Chondrocyte (in vitro differentiated cells): ENCODE measurements around the gene DGKB. TPM values are rescaled to one million over a fixed set of nuclear protein-coding genes. Genes with fewer than 3 reads are reported as not detected.

ENCODE experiments used
- DNase-seq: peaks from one replicate; pipeline ENCODE4 v3.0.0; 2021; ENCODE audit warnings: mixed read lengths, low spot score
- H3K27ac Mint-ChIP-seq: one replicate; pipeline ENCODE4 v1.8.0; 2021; ENCODE audit warnings: mild to moderate bottlenecking, moderate library complexity, mixed read lengths; ENCODE audit not compliant: unreplicated experiment
- H3K27me3 Mint-ChIP-seq: 2 replicates; pipeline ENCODE4 v1.8.0; 2021; ENCODE audit warnings: low read depth, mixed read lengths
- H3K36me3 Mint-ChIP-seq: 2 replicates; pipeline ENCODE4 v1.8.0; 2021; ENCODE audit warnings: low read depth, mixed read lengths
- H3K4me1 Mint-ChIP-seq: 2 replicates; pipeline ENCODE4 v1.8.0; 2021; ENCODE audit warnings: low read depth, mild to moderate bottlenecking, mixed read lengths
- H3K4me3 Mint-ChIP-seq: one replicate; pipeline ENCODE4 v1.8.0; 2021; ENCODE audit warnings: mild to moderate bottlenecking, moderate library complexity, mixed read lengths; ENCODE audit not compliant: unreplicated experiment
- H3K9me3 Mint-ChIP-seq: 2 replicates; pipeline ENCODE4 v1.8.0; 2021; ENCODE audit warnings: low read depth, mixed read lengths
- CTCF ChIP-seq: fragments of 200-600 bp; sonication (generic); IDR thresholded peaks from 2 replicates; pipeline ENCODE4 v1.5.0; 2021; ENCODE audit warnings: antibody characterized with exemption, mild to moderate bottlenecking, moderate library complexity
- total RNA-seq: library from RNA; stranded (reverse); gene quantifications from 3 replicates; pipeline ENCODE4 v1.2.1, GENCODE V29; 2021

DGKB gene
- total RNA-seq, 1 donor from 2014 or later = 0.60 TPM

GRCh38 chr7:14602851-14603250 is 299.7 kb downstream of the DGKB start:
- H3K4me1 Mint-ChIP-seq = no peaks in the 10 kb centered on the region
- H3K27me3 Mint-ChIP-seq = no peaks in the 10 kb centered on the region
- H3K27ac Mint-ChIP-seq = no peak overlapping the region
- no peak for TF ChIP-seq CTCF
- DNase-seq = no peak
- no peak overlapping the region for H3K4me3 Mint-ChIP-seq
- H3K36me3 Mint-ChIP-seq = no peaks in the 10 kb centered on the region
- no peaks in the 10 kb centered on the region for H3K9me3 Mint-ChIP-seq

DNA sequence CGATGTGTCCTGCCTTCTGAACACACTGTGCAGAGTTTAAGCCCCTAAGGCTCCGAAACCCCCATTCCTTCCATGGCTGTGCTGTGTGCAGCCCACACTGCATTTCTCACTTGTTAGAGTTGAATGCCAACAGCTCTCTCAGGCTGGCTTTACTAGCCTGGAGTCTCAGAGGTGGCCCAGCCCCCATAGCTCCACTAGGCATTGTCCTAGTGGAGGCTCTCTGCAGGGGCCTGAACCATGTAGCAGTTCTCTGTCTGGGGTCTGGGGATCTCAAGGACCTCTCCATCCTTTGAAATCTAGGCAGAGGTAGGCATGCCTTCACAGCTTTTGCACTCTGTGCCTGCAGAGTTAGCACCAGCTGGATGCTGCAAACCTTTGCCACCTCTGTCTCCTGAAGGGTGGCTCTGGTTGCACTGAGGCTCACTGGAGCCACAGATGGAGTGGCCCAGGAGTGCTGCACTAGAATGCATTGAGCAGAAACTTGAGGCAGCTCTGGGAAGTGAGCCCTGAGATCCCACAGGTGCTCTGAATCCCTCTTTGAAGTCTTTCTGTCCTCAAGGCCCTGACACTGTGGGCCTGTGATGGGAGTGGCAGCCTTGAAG is 301.7 kb downstream of the DGKB start:
- no peak for TF ChIP-seq CTCF
- Mint-ChIP-seq H3K4me3 (no peak overlapping the region), H3K27me3 (no peaks in the 10 kb centered on the region), H3K27ac (no peak overlapping the region), H3K9me3 (no peaks in the 10 kb centered on the region), H3K4me1 (peaks cover 7% of the 10 kb centered on the region), H3K36me3 (no peaks in the 10 kb centered on the region)
- no peak for DNase-seq

GRCh38 chr7:14598978-14599377 is 303.6 kb downstream of the DGKB start:
- Mint-ChIP-seq H3K27ac (no peak overlapping the region), H3K36me3 (no peaks in the 10 kb centered on the region), H3K27me3 (no peaks in the 10 kb centered on the region), H3K4me3 (no peak overlapping the region), H3K9me3 (no peaks in the 10 kb centered on the region), H3K4me1 (peaks cover 7% of the 10 kb centered on the region)
- no peak for TF ChIP-seq CTCF
- DNase-seq = no peak

DNA sequence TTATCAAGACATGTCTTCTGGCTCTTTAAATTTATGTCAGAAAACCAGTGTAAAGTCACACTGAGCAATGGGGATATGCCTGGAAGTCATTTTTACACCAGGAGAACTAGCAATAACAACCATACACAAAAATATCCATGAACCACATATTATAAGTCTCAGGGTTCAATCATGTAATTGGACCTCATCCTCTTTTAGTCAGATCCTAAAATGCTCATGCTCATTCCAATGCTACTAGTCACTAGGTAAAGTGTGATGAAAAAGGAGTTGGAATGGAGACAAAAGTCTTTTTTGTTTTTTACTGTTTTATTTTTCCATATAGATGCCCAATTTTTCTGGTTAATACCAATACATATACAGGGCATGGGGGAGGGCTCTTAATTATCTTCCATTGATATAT is 306.1 kb downstream of the DGKB start:
- no peaks in the 10 kb centered on the region for H3K9me3 Mint-ChIP-seq
- H3K27ac Mint-ChIP-seq = no peak overlapping the region
- peaks cover 7% of the 10 kb centered on the region for H3K4me1 Mint-ChIP-seq
- H3K4me3 Mint-ChIP-seq = no peak overlapping the region
- H3K27me3 Mint-ChIP-seq = no peaks in the 10 kb centered on the region
- no peak for DNase-seq
- H3K36me3 Mint-ChIP-seq = no peaks in the 10 kb centered on the region
- no peak for TF ChIP-seq CTCF

DNA sequence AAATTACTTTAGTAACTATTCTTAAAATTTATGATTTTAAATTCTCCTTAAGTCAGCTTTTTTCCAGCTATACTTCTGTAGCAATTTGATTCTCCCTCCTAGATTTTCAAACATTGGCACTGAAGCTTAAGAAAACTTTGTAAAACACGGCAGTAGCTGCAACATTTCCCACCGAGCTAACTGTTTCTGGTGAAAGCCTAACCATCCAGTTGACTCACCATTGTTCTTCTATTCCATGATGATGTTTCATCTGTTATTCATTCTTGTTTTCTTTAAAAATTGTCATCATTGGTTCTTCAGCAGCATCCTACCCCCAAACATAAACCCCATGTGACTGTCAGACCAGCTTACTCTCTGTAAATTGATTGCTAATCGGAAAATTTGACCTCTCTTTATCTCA is 312.3 kb downstream of the DGKB start:
- H3K27ac Mint-ChIP-seq = no peak overlapping the region

More for the DNA sequence above, 312.3 kb downstream of the DGKB start:
- Mint-ChIP-seq H3K4me3 (no peak overlapping the region), H3K36me3 (no peaks in the 10 kb centered on the region), H3K27me3 (no peaks in the 10 kb centered on the region), H3K4me1 (no peaks in the 10 kb centered on the region), H3K9me3 (peaks cover 15% of the 10 kb centered on the region)
- no peak for DNase-seq
- TF ChIP-seq CTCF = no peak
